C4-2B (cell line): ENCODE measurements around the gene KIAA2012.

Experiments
- ZFX ChIP-seq: fragments of 450-650 bp; IDR thresholded peaks from 2 replicates; pipeline ENCODE4 v1.6.1; 2017
- TF ChIP-seq, protein P1 (sequence below): fragments of 450-650 bp; conservative IDR thresholded peaks from 2 replicates; pipeline ENCODE4 v1.5.1; 2017; ENCODE audit warnings: mild to moderate bottlenecking

DNA sequence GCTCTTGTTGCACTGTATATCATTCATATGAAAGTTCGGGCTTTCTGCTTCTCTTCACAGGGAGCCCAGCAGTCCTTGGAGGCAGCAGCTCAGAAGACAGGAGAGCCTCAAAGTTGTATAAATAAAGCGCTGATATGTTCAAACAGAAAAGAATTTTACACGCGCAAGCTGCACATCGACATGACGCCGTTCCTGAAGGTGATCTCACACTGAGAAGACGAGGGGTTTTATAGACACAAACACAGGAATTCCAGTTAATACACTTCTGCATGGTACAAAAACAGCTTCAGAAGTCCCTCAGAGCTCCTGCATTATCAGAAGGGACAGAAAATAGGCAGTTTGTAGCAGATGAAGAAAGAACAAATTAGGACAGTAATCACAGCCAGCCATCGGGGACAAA, 81.6 kb downstream of the KIAA2012 start:
- TF ChIP-seq, protein P1, sequence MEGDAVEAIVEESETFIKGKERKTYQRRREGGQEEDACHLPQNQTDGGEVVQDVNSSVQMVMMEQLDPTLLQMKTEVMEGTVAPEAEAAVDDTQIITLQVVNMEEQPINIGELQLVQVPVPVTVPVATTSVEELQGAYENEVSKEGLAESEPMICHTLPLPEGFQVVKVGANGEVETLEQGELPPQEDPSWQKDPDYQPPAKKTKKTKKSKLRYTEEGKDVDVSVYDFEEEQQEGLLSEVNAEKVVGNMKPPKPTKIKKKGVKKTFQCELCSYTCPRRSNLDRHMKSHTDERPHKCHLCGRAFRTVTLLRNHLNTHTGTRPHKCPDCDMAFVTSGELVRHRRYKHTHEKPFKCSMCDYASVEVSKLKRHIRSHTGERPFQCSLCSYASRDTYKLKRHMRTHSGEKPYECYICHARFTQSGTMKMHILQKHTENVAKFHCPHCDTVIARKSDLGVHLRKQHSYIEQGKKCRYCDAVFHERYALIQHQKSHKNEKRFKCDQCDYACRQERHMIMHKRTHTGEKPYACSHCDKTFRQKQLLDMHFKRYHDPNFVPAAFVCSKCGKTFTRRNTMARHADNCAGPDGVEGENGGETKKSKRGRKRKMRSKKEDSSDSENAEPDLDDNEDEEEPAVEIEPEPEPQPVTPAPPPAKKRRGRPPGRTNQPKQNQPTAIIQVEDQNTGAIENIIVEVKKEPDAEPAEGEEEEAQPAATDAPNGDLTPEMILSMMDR, result no peak
- no peak for TF ChIP-seq ZFX
